ENCODE measurements around the gene TPBGL.

Gene TPBGL

GRCh38 chr11:75268626-75269366, 28.2 kb downstream of the TPBGL start:
- H3K36me3 ChIP-seq (ENCODE audit: insufficient read depth, low read length) = peaks cover 15% of the 10 kb centered on the region; the same call in 1 of the 2 replicates
- H3K27me3 ChIP-seq (ENCODE audit: insufficient read depth, low read length, poor library complexity) = no peaks in the 10 kb centered on the region
- H3K9ac ChIP-seq (ENCODE audit: low read depth, low read length) = no peak overlapping the region
- ATAC-seq (ENCODE audit: insufficient read depth, low read depth) (no peak), DNase-seq (no peak)
- TF ChIP-seq EZH2 (IDR thresholded peaks at IDR 0.05; ENCODE audit: borderline replicate concordance, low read depth, low read length, severe bottlenecking) (no peak), CTCF (IDR thresholded peaks at IDR 0.05; ENCODE audit: borderline replicate concordance, extremely low read depth, low read length, poor library complexity, severe bottlenecking) (no peak)
- H4K20me1 ChIP-seq (ENCODE audit: insufficient read depth, low read length) = no peaks in the 10 kb centered on the region
- no peaks in the 10 kb centered on the region for H3K79me2 ChIP-seq (ENCODE audit: insufficient read depth, low read length)
- no peak overlapping the region for H3K4me3 ChIP-seq (ENCODE audit: low read depth in 1 of 2, low read length in 2 of 2)
- no peaks in the 10 kb centered on the region for H3K9me3 ChIP-seq (ENCODE audit: insufficient read depth, low read length, severe bottlenecking)
- no peak overlapping the region for H3K27ac ChIP-seq (ENCODE audit: low read length)
- no peak overlapping the region for H3K4me2 ChIP-seq (ENCODE audit: insufficient read depth, low read length)
- no peak overlapping the region for H2AFZ ChIP-seq (ENCODE audit: low read depth, low read length)
- no peaks in the 10 kb centered on the region for H3K4me1 ChIP-seq (ENCODE audit: insufficient read depth, low read length)

- H3K9ac ChIP-seq (ENCODE audit: low read depth, low read length) = no peak overlapping the region
- ATAC-seq (ENCODE audit: insufficient read depth, low read depth) (no peak), DNase-seq (no peak)
- no peak overlapping the region for H2AFZ ChIP-seq (ENCODE audit: low read depth, low read length)
- H3K27ac ChIP-seq (ENCODE audit: low read length) = no peak overlapping the region
- H3K4me1 ChIP-seq (ENCODE audit: insufficient read depth, low read length) = no peaks in the 10 kb centered on the region
- H3K9me3 ChIP-seq (ENCODE audit: insufficient read depth, low read length, severe bottlenecking) = no peaks in the 10 kb centered on the region
- H3K36me3 ChIP-seq (ENCODE audit: insufficient read depth, low read length) = peaks cover 17% of the 10 kb centered on the region; the same call in 1 of the 2 replicates
- H3K4me2 ChIP-seq (ENCODE audit: insufficient read depth, low read length) = no peak overlapping the region
- no peaks in the 10 kb centered on the region for H4K20me1 ChIP-seq (ENCODE audit: insufficient read depth, low read length)
- H3K79me2 ChIP-seq (ENCODE audit: insufficient read depth, low read length) = no peaks in the 10 kb centered on the region
- H3K4me3 ChIP-seq (ENCODE audit: low read depth in 1 of 2, low read length in 2 of 2) = no peak overlapping the region
- H3K27me3 ChIP-seq (ENCODE audit: insufficient read depth, low read length, poor library complexity) = no peaks in the 10 kb centered on the region
- TF ChIP-seq EZH2 (IDR thresholded peaks at IDR 0.05; ENCODE audit: borderline replicate concordance, low read depth, low read length, severe bottlenecking) = no peak
- TF ChIP-seq CTCF (IDR thresholded peaks at IDR 0.05; ENCODE audit: borderline replicate concordance, extremely low read depth, low read length, poor library complexity, severe bottlenecking) = no peak
Measured at GRCh38 chr11:75269367-75269660, 28.7 kb downstream of the TPBGL start.

DNA sequence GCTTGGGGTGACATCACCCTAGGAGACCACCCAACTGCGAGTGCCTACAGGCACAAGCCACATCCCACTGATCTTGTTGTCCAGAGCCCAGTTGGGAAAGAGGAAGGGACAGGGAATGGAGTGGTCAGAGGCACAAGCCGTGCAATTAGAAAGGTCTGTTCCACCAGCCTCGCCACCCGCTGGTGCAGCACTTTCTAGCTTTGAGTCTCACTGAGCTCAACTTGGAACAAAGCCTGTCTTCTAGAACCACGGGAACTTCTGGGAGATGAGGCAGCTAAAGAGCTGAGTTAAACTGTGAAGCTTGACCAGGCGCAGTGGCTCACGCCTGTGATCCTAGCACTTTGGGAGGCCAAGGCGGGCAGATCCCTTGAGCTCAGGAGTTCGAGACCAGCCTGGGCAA, 29.3 kb downstream of the TPBGL start:
- H4K20me1 ChIP-seq (ENCODE audit: insufficient read depth, low read length) = no peaks in the 10 kb centered on the region
- peaks cover 17% of the 10 kb centered on the region; the same call in 1 of the 2 replicates for H3K36me3 ChIP-seq (ENCODE audit: insufficient read depth, low read length)
- H3K4me1 ChIP-seq (ENCODE audit: insufficient read depth, low read length) = 0 out of 2 replicates have a peak, but pooled peaks cover 2% of the 10 kb centered on the region
- H3K9ac ChIP-seq (ENCODE audit: low read depth, low read length) = no peak overlapping the region
- H3K27ac ChIP-seq (ENCODE audit: low read length) = no peak overlapping the region
- no peaks in the 10 kb centered on the region for H3K79me2 ChIP-seq (ENCODE audit: insufficient read depth, low read length)
- no peaks in the 10 kb centered on the region for H3K27me3 ChIP-seq (ENCODE audit: insufficient read depth, low read length, poor library complexity)
- no peaks in the 10 kb centered on the region for H3K9me3 ChIP-seq (ENCODE audit: insufficient read depth, low read length, severe bottlenecking)
- no peak overlapping the region for H3K4me2 ChIP-seq (ENCODE audit: insufficient read depth, low read length)
- TF ChIP-seq EZH2 (IDR thresholded peaks at IDR 0.05; ENCODE audit: borderline replicate concordance, low read depth, low read length, severe bottlenecking) (no peak), CTCF (IDR thresholded peaks at IDR 0.05; ENCODE audit: borderline replicate concordance, extremely low read depth, low read length, poor library complexity, severe bottlenecking) (no peak)
- no peak overlapping the region for H3K4me3 ChIP-seq (ENCODE audit: low read depth in 1 of 2, low read length in 2 of 2)
- DNase-seq (no peak), ATAC-seq (ENCODE audit: insufficient read depth, low read depth) (no peak)
- H2AFZ ChIP-seq (ENCODE audit: low read depth, low read length) = no peak overlapping the region

All from DND-41 (cell line).